ENCODE measurements around the gene INHBB.
"Not testable (repeated sequence)": the region's sequence is repeated elsewhere in the genome, so short reads cannot be mapped to it uniquely, and the experiment has no call there.

The INHBB gene

DNA sequence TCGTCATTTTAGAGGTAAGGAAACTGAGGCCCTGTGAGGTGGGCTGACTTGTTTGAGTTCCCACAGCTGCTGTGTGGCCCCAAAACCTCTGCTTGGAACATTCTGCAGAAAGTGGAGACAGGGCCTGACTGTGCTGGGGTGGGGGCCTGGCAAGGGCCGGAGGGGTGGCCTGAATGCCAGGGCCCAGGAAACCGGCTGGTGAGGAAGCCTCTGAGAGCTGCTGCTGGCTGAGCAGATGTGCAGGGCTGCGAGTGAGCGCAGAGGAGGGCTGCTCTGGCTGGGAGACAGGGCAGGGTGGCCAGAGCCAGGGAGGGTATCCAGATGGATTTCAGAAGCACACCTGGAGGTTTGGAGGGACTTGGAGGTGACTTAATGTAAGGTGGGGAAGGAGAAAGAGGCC lies 29.9 kb upstream of the INHBB start:
- DNase-seq (ENCODE audit: low read depth in 3 of 3): no peak

DNA sequence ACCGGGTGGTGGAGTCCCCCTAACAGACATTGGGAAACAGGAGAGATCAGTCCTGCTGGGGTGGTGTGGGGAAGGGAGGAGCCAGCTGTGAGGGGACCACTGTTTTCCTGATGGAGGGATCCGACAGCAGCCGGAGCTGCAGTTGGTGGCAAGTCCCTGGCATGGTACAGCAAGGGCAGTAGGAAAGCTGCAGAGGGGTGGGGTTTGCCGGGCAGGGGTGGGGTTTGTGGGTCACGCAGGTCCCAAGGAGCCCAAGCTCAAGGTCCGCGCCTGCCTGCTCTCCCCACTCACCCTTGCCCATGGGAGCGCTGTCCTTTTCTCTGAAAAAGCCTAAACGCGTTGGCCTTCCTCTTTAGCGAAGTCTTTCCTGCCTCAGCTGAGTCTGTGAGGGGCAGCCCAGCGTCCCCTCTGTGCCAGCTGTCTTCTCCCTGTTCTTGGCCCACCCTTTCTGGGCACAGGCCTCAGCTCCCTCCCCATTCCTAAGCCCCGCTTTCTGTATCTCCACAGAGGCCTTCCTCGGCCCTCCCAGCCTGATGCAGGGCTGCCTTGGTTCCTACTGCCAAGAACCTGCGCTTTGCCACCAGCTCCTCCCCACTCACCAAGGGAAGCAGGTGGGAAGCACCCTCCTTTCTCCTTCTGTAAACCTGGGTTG lies 29.3 kb upstream of the INHBB start:
- DNase-seq (ENCODE audit: low read depth in 3 of 3): no peak

DNA sequence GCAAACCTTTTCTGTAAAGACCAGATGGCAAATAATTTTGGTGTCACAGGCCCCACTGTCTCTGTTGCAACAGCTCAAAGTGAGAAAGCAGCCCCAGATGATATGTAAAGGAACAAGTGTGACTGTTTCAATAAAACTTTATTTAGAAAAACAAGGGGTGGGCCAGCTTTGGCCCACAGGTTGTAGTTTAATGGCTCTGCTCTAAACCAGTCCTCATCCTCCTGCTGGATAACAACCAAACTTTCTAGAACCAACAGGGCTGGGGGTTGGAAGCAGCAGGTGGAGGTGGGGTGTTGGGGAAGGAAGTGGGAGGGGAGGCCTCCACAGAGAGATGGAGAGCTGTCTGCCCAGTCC lies 28.8 kb upstream of the INHBB start:
- no peak for DNase-seq (ENCODE audit: low read depth in 3 of 3)

DNA sequence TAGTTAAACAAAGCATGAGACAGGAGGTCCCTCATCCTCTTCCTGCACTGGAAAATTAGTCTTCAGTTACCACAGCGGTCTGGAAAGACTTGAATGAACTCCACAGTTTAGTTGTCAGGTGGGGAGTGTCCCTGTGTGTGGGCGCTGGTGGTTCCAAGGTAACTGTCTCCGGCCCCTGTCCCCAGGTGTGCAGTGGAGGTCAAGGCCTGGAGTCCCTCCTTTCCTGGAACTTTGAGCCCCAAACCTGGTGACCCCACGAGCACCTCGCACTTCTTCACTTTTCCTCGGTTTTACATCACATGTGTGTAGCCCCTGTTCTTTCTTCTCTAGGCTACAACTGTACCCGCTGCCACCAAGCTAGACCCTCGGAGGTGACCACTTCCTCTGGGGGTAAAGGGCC lies 28.0 kb upstream of the INHBB start:
- DNase-seq (ENCODE audit: low read depth in 3 of 3): no peak

DNA sequence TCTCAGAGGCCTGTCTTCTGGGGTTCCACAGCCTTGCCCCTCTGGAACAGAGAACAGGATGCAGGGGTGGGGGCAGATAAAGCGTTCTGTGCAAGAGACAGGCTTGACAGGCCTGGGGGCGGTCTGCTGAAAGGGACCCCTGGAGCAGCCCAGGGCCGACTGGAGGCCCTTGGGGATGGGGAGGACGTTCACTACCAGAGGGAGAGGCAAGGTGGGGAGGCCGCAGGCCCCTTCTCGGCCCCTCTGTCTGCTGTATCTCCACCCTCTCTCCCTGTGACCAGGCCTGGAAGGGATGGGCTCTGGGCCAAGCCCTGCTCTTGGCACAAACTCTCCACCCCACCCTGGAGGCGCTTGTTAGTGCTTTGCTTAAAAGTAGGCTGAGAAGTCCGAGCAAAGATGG lies 27.3 kb upstream of the INHBB start:
- DNase-seq (ENCODE audit: low read depth in 3 of 3): no peak

DNA sequence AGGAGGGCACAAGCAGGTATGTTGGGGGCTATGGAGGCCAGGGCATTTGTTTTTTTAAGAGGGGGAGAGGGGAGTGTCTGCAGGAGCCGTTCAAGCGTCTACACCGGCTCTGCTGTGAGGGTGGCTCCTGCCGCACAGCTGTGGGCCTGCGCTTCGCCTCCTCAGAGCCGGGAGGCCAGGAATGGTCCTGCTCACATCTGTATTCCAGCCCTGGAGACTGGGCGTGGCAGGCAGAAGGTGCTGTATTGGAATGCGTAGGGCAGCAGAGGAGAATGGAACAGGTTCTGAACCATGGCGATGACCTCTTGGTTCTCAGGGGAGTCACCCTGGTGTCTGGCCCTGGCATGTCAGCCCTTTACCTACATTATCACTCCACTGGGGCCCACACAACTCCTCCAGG lies 26.8 kb upstream of the INHBB start:
- DNase-seq (ENCODE audit: low read depth in 3 of 3): no peak

DNA sequence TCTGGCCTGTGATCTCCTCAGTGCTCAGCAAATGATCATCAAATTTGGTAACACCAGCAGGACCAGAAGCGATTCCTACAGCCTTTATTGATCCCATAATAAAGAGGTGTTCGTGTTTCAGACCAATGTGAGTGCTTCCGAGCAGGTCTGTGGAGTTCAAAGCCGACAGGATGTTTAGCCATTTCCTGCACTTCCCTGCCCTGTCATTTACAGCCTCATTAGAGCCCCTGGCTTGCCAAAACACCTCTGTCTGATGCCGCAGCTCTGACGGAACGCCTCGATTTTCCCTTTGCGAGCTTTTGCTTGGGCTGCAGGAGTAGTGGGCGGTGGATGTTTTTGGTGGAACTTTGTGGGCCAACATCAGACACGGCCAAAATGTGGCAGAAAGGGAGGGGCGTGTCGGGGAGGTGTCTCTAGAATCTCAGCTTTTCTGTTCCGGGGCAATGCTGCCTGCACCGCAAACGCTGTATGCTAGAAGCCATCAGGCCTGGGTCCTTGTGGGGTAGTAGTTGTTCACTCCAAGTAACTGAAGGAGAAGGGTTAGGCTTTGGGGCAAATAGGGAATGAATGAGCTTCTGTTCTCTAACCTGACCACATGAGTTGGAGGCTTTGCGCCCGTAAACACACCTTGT lies 26.1 kb upstream of the INHBB start:
- no peak for DNase-seq (ENCODE audit: low read depth in 3 of 3)

DNA sequence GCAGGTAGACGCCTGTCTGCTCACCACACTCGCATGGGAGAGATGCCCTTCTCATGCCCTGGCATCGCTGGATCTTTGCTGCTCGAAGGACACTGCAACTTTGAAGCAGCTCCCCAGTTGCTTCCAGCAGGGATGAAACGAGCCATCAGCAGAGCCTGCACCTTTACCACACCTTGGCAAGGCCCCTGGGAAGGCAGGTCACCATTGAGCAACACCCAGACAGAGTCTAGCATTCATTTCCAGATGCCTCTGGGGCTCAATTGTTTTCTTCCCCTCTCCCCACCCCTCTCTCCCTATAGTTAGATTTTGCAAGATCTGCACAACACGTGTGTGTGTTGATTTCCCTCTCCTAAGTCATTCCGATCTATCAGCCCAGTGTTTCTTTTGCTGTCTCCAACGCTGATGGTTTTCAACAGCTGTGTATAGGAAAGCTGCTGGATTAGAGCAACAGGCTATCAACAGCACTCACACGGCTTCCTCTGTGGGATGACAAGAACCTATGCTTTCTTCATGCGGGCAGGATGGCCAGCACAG lies 25.6 kb upstream of the INHBB start:
- DNase-seq (ENCODE audit: low read depth in 3 of 3): no peak

DNA sequence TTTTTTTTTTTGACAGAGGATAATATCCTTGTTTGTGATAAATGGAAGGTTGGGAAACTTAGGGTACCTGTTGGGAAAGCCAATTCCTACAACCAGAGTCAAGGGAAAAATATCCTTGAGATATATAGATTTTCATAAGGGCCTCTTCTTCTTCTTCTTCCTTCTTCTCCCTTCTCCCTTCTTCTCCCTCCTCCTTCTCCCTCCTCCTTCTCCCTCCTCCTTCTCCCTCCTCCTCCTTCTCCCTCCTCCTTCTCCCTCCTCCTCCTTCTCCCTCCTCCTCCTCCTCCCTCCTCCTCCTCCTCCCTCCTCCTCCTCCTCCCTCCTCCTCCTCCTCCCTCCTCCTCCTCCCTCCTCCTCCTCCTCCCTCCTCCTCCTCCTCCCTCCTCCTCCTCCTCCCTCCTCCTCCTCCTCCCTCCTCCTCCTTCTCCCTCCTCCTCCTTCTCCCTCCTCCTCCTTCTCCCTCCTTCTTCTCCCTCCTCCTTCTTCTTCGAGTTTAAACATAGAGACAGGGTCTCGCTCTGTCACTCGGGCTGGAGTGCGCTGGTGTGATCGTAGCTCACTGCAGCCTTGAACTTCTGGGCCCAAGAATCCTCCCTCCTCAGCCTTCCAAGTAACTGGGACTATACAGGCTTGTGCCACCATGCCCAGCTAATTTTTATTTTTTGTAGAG lies 24.9 kb upstream of the INHBB start:
- not testable (repeated sequence) for DNase-seq (ENCODE audit: low read depth in 3 of 3)

DNA sequence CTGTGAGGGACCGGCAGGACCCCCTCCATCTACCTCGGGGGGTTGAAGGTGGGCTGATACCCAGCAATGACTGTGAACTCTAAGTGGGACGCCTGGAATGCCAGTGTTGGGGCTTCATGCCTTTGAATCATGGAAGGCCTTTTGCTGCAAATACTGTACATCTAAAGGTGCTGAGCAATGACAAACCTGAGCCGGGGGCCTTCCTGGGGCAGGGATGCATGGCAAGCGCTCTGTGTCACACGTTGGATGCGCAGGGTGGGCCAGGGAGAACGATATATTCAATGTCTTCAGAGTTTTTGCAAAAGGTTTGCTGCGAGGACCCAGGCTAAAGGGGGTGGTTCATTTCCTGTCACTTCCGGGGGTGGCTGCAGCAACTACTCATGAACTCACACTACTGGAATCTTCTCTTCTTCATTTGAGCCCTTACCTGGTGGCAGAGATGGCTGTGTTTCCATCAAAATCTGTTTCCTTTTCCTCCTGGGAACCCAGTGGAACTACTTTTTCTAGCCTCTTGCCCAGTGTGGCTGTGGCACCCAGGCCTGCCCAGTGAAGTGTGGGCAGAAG lies 24.1 kb upstream of the INHBB start:
- no peak for DNase-seq (ENCODE audit: low read depth in 3 of 3)

DNA sequence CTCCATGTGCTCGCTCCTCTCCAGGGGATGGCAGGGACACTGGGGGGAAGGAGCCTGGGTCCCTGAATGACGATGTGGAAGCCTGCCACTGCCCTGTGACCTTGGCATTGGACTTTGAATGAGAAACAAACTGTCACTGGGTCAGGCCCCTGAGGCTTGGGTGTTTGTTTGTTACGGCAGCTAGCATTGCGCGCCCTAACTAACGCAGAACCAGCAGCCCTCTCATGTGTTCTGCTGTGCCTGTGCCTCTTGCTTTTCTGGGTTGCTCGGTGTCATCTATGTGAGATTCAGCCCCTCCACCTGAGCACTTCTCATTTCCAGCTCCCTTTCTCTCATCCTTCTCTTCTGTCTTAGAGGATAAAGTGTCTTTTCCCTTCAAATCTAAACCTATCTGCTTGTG lies 23.6 kb upstream of the INHBB start:
- DNase-seq (ENCODE audit: low read depth in 3 of 3): no peak

DNA sequence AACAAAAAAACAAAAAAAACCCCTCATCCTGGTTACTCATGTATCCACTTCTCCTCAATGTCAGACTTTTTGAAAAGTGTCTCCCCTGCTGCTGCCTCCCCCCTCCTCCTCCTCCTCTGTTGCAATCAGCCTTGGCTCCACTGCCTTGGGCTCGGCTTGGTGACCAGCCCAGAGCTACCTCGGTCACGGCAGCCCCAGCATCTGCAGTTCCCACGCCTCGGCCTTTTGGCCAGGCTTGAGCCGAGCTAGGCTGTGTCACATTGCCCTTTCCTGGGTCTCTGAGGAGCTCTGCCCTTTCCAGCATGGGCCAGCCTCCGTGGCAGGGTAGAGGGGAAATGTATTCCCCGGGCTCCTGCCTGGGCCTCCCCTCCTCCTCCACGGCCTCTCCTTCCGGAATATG lies 22.7 kb upstream of the INHBB start:
- DNase-seq (ENCODE audit: low read depth in 3 of 3): no peak

DNA sequence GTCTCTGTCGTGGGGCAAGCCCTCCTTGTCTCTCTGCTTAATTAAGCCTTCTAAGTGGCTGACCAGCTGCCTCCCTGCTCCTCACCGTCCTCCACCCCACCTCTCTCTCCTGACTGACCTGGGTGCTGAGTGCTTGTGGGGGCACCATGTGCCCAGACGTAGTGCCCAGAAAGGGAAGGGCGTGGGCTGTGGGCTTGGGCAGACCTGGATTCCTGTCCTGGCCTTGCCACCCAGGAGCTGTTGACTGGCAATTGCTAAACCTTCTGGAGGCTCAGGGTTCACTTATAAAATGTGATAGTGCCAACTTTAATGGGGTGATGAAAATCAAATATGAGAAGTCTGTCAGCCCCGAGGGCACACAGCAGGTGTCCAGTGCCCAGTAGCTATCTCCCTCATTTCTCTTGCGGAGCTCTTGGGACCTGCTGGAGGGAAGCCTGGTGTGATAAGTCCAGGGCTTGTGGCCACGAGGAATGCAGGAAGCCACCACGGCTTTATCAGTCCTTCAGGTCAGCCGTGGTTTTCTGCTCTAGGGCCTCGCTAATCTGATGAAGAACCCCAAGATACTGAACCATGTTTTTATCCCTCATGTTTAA lies 22.0 kb upstream of the INHBB start:
- DNase-seq (ENCODE audit: low read depth in 3 of 3): no peak

DNA sequence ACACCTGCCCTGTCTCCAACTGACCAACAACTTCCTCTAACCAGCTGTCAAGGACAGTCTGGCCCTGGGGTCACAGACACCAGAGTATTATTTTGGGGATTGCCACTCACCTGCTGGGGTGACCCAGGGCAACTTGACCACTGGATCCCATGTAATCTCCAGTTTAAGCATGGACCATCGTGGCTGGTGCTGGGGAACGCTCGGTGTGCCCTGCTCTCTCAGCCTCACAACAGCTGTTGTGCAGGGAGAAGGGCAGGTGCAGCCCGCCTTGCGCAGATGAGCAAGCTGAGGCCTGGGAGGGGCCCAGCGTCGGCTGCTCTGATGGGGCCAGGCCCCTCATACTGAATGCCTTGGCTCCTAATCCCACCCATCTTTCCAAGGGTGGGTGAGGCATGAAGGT lies 21.0 kb upstream of the INHBB start:
- DNase-seq (ENCODE audit: low read depth in 3 of 3): no peak

DNA sequence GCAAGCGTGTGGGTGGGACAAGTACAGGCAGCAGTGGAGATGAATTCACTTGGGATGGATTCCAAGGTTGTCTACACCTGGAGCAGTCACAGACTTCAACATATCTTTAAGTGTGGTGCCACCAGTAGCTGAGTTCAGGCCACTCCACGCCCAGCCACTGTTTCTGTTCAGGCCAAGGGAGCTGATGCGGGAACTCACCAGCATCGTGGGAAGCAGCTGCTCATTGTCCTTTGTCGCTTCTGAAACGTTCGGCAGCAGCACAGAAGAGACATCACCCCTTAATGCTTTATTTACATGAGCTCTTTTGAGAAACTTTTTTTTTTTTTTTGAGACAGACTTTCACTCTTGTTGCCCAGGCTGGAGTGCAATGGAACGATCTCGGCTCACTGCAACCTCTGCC lies 19.9 kb upstream of the INHBB start:
- no peak for DNase-seq (ENCODE audit: low read depth in 3 of 3)

DNA sequence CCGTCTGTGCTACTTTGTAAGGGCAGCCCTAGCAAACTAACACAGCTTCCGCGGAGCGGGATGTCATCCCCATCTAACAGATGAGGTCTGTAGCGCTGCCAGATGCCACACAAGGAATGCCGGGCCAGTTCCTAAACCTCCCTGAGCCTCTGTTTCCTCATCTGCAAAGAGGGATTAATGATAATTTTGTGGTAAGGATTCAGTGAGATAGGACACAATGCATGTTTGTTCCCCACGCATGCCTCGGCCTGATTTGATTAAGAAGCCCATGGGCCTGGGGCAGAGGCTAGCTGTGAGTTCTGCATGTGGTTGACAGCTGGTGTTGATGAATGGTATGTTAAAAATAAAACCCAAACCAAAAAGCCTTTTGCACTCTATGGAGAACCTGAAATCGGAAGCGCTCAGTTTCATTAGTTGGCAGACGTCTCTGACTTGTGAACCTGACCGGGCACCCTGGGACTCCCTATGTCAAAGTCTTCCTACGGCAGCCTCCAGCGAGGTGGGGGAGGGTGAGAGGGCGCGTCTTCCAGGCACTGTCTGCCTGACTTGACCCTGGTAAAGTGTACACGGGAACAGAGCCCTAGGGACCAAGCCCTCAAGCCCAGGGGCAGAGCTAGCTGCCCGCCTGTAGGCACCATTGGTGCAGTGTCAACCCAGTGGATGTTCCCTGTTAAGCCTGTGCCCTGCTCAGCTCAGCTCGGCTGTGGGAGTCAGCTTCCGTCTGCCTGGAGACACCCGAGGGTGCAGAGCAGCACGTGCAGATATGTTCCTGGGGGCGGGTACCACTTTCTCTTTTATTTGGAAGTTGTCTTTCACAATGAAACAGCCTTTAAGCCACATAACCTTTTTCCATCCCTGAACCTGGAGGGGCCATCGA lies 14.8 kb upstream of the INHBB start:
- no peak for DNase-seq (ENCODE audit: low read depth in 3 of 3)

DNA sequence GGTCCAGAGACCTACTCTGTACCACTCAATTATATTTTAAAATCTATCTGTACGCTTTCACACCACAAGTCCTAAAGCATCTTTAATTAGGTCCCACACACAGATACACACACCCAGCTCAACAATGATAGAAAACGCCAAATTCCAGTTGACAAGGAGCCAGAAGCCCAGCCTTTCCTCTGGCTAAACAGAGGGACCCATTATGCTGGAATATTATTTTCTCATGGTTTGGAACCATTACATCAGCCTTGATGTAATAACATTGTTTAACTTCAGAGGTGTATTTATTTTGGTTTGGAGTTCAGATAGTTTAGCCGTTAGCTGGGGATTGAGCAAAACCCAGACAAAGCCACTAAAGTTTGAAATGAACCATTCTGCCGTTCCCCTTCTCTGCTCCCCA lies 14.0 kb upstream of the INHBB start:
- DNase-seq (ENCODE audit: low read depth in 3 of 3): no peak

DNA sequence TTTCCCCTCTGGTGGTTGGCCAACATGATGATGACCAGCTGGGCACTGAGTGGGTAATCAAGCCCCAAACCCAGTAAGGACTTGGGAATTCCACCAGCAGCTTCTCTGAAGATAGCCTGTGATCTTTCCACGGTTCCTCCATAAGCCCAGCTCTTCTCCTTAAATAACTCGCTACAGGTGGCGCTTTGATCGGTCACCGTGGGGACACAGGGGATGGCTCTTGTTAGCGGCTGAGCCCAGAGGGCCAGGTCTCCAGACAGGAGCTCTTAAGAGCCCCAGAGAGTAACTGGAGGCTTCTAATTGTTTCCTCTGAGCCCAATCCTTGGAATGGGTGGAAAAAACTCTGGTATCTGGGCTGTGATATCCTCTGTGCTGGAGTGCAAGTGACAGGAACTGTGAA lies 13.6 kb upstream of the INHBB start:
- DNase-seq (ENCODE audit: low read depth in 3 of 3): no peak

DNA sequence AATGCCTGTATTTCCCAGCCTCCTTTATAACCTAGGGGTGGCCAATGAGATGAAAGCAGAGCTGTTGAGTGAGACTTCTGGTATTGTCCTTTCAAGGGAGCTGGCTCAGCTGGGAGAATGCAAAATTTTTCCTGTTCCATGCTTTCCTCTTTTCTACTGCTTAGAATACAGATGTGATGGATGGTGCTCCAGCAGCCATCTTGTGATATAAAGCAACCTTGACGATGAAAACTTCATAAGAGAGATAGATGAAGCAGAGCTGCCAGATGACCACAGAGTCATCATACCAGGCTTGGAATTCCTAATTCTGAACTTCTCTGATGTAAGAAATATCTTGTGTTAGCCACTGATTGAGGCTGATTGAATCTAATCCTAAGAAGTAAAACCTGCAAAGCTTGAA lies 11.9 kb upstream of the INHBB start:
- DNase-seq (ENCODE audit: low read depth in 3 of 3): no peak

DNA sequence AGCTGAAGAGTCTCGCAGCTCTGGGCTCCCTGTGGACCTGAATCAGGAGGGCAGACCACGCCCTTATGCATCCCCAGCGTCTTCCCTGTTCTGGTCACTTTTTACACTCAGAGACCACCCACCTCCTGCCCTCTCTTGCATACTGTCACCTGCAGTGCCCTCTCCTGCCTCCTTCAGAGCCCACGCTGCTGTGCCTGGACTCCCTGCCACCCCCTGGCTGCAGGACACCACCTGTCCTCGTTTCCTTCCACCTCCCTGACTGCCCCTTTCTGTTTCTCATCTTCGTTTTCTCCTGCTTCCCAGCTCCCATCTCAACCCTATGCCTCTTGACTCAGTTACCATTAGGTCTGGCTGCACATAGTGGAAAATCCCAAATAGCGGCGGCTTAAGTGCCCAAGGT lies 9.2 kb upstream of the INHBB start:
- DNase-seq (ENCODE audit: low read depth in 3 of 3): no peak

DNA sequence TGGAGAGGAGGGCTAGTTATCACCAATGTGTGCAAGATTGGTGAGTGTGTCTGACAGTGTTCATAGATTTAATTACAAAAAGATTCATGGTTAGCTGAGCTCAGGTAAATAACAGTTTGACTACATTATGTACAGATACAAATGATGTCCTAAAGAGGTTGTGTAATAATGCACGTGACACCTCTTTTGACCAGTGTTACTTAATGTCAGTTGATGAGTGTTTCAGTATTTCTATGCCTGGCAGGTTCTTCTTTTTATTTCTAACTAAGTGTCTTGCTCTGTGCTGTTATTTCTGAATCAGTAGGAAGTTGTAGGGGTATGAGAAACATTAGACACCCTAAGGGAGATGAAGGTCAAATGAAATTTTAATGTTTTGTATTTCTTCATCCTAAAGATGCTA lies 7.9 kb upstream of the INHBB start:
- no peak for DNase-seq (ENCODE audit: low read depth in 3 of 3)

DNA sequence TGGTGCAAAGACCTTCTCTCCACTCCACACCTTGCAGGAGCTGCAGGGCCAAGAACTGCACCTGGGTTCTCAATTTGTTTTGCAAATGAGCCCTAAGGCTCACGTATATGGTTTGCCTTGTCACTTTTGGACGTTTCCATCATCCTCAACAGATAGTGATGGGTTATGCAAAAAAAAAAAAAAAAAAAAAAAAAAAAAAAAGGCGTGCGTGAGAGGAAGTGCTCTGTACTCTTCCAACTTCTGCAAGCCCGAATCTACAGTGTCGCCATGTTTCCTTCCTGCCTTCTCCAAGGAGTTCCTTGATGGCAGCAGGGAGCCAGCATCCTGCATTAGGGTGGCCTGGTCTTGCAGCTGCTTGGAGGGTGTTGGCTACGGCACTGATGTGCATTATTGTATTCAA lies 4.0 kb upstream of the INHBB start:
- DNase-seq (ENCODE audit: low read depth in 3 of 3): no peak

All from stimulated activated CD4-positive, alpha-beta T cell treated with anti-CD3 and anti-CD28 coated beads, TNF-alpha, amount 100 ng/mL, for 4 hours (primary cell).